GM20000 (cell line): Measurements from ENCODE around the gene LRRC26.

Experiments used
- DNase-seq: peaks from one replicate; pipeline ENCODE4 v3.0.0; 2012; ENCODE audit warnings: low spot score
- TF ChIP-seq, protein P1 (sequence below): IDR thresholded peaks from 2 replicates; pipeline ENCODE4 v1.5.1; 2012; ENCODE audit warnings: mild to moderate bottlenecking, control low read depth; ENCODE audit errors: extremely low read depth, missing control alignments

LRRC26 gene

GRCh38 chr9:137204731-137205125 is 34.9 kb upstream of the LRRC26 start:
- DNase-seq: no peak
- TF ChIP-seq, protein P1, sequence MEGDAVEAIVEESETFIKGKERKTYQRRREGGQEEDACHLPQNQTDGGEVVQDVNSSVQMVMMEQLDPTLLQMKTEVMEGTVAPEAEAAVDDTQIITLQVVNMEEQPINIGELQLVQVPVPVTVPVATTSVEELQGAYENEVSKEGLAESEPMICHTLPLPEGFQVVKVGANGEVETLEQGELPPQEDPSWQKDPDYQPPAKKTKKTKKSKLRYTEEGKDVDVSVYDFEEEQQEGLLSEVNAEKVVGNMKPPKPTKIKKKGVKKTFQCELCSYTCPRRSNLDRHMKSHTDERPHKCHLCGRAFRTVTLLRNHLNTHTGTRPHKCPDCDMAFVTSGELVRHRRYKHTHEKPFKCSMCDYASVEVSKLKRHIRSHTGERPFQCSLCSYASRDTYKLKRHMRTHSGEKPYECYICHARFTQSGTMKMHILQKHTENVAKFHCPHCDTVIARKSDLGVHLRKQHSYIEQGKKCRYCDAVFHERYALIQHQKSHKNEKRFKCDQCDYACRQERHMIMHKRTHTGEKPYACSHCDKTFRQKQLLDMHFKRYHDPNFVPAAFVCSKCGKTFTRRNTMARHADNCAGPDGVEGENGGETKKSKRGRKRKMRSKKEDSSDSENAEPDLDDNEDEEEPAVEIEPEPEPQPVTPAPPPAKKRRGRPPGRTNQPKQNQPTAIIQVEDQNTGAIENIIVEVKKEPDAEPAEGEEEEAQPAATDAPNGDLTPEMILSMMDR: no peak

GRCh38 chr9:137202966-137203365 is 33.1 kb upstream of the LRRC26 start:
- TF ChIP-seq, protein P1: no peak
- no peak for DNase-seq

DNA sequence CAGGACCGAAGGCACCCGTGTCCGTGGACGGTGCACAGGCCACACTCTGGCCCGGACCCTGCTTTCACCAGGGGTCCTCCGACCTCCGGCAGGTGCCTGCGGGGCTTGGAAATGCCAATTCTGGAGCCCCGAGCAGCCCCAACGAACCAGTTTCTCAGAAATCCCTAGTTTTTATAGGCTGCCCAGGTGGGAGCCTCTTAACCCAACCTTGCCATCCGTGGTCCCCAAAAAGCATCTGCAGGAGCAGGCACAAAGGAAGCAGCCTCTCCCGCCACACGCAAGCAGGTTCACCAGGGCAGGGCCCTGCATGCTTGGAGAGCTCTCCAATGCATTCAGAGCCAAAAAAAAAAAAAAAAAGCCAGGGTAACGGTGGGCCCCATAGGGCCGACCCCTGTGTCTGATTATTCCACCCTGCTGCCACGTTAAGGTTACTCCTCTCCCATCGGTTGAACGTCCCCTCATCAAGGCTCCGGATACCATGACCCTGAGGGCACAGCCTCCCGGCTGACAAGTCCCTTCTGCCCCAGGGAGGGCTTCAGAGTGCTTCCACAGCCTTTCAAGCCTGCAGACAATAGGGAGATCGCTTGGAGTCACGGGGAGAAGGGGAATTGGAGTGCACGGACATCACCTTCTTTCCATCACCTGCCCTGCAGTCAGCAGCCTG is 31.5 kb upstream of the LRRC26 start:
- DNase-seq: no peak
- TF ChIP-seq, protein P1: no peak

DNA sequence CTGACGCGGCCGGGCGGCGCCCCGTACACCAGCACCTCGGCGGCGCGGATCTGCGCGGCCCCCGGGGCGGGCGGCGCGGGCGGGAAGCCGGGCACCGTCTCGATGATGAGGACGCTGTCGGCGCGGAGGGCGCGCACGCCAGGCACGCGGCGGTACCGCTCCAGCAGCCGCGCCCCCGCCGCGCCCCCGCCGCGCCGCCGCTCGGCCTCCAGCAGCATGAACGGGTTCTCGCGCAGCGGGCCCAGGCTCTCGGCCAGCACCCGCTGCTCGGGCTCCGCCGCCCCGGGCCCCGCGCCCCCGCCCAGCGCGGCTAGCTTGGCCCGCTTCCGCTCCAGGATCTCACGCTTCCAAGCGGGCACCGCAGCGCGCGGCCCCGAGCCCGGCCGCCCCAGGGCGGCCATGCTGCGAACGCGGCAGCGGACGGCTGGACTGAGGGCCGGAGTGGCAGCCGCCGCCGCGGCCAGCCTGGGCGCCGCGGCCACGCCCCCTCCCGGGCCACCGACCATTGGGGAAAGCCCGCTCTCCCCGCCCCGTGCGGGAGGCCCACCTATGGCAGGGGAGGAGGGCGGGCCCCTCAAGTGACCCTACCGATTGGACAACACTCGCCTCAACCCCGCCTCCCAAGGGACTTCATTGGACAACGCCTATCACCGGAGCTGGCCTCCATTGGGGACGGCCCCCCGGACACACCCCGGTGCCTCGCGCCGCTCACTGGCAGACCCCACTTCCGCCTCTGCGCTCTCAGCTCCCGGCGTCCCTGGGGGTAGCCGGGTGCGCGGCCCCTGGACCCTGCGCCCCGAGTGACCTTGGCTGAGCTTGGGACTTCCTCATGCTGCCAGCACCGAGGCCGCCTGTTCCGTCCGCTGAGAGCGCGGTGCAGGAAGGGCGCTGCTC is 30.7 kb upstream of the LRRC26 start, which contains the start of gene TPRN:
Gene TPRN (minus strand): TSS at position 431 of the 894 bp plus-strand sequence. CDS start 30 bp downstream, at position 401.
- TF ChIP-seq, protein P1: no peak
- DNase-seq: peak; percentile 100

GRCh38 chr9:137199411-137200121 is 29.7 kb upstream of the LRRC26 start:
- TF ChIP-seq, protein P1: no peak
- no peak for DNase-seq

GRCh38 chr9:137198902-137199283 is 29.0 kb upstream of the LRRC26 start:
- no peak for DNase-seq
- TF ChIP-seq, protein P1: no peak
